OCI-LY3 (cell line): ENCODE data around the gene SLC12A4.

Experiments used
- H2AFZ ChIP-seq: fragments of 200-600, 300-600 bp; shearing (Covaris generic); 2 replicates; pipeline ENCODE4 v1.6.0; 2014; ENCODE audit warnings: antibody characterized with exemption, low read depth, low read length
- H3K27ac ChIP-seq: fragments of 200-600, 300-600 bp; sonication (generic); 2 replicates; pipeline ENCODE4 v1.5.1; 2014; ENCODE audit warnings: mild to moderate bottlenecking, low read length, moderate library complexity, mixed read lengths
- H3K27me3 ChIP-seq: fragments of 200-600, 300-600 bp; sonication (generic); 2 replicates; pipeline ENCODE4 v1.6.1; 2014; ENCODE audit warnings: low read depth, low read length, mixed read lengths
- H3K36me3 ChIP-seq: fragments of 200-600, 300-600 bp; sonication (generic); replicated peaks from 2 replicates; pipeline ENCODE3; 2014; ENCODE audit warnings: low read depth, low read length, mixed read lengths
- H3K4me1 ChIP-seq: fragments of 300-600, 200-600 bp; sonication (generic); 2 replicates; pipeline ENCODE4 v1.6.1; 2014; ENCODE audit warnings: low read length, mixed read lengths
- H3K4me2 ChIP-seq: fragments of 200-600, 300-600 bp; sonication (generic); 2 replicates; pipeline ENCODE4 v1.6.1; 2014; ENCODE audit warnings: low read length, mixed read lengths
- H3K4me3 ChIP-seq: fragments of 300-600, 200-600 bp; sonication (generic); 2 replicates; pipeline ENCODE4 v1.5.1; 2014; ENCODE audit warnings: antibody characterized with exemption, mild to moderate bottlenecking, low read length, moderate library complexity
- H3K79me2 ChIP-seq: fragments of 300-600, 200-600 bp; shearing (Covaris generic); 2 replicates; pipeline ENCODE4 v1.6.1; 2014; ENCODE audit warnings: mild to moderate bottlenecking, low read length, mixed read lengths
- H3K9ac ChIP-seq: fragments of 300-600, 200-600 bp; shearing (Covaris generic); 2 replicates; pipeline ENCODE4 v1.6.0; 2014; ENCODE audit warnings: mild to moderate bottlenecking, low read length, moderate library complexity
- H3K9me3 ChIP-seq: fragments of 200-600, 300-600 bp; shearing (Covaris generic); 2 replicates; pipeline ENCODE4 v1.6.1; 2014; ENCODE audit warnings: low read length, mixed read lengths; ENCODE audit not compliant: insufficient read depth
- H4K20me1 ChIP-seq: fragments of 200-600, 300-600 bp; sonication (generic); 2 replicates; pipeline ENCODE4 v1.6.1; 2016; ENCODE audit warnings: low read length, mixed read lengths; ENCODE audit not compliant: insufficient read depth
- CTCF ChIP-seq: fragments of 200-600, 300-600 bp; sonication (generic); IDR thresholded peaks from 2 replicates; pipeline ENCODE4 v1.5.1; 2014; ENCODE audit warnings: antibody characterized with exemption, low read length, low read depth
- EZH2phosphoT487 ChIP-seq: fragments of 200-600 bp; shearing (Covaris generic); IDR thresholded peaks from 2 replicates; pipeline ENCODE4 v1.6.1; 2018; ENCODE audit warnings: antibody characterized with exemption, mixed run types, low read depth

Gene SLC12A4

GRCh38 chr16:67966549-67967182 is 1.8 kb downstream of the SLC12A4 start:
- H2AFZ ChIP-seq, result no peak overlapping the region
- no peaks in the 10 kb centered on the region for H3K9me3 ChIP-seq
- H4K20me1 ChIP-seq, result peaks cover 20% of the 10 kb centered on the region
- H3K9ac ChIP-seq, result no peak overlapping the region
- H3K36me3 ChIP-seq, result peaks cover 10% of the 10 kb centered on the region
- peaks cover 14% of the 10 kb centered on the region for H3K79me2 ChIP-seq
- H3K4me1 ChIP-seq, result peaks cover 12% of the 10 kb centered on the region; the same call in 1 of the 2 replicates
- H3K27ac ChIP-seq, result no peak overlapping the region
- peak overlapping the region; percentile 83 for H3K4me3 ChIP-seq
- no peaks in the 10 kb centered on the region for H3K27me3 ChIP-seq
- no peak for TF ChIP-seq EZH2phosphoT487
- no peak for TF ChIP-seq CTCF
- peak overlapping the region; percentile 86 for H3K4me2 ChIP-seq

GRCh38 chr16:67965668-67966548 is 2.5 kb downstream of the SLC12A4 start:
- Histone ChIP-seq H3K27ac (no peak overlapping the region), H3K4me2 (no peak overlapping the region), H4K20me1 (peaks cover 20% of the 10 kb centered on the region), H3K36me3 (peaks cover 17% of the 10 kb centered on the region), H3K27me3 (no peaks in the 10 kb centered on the region), H3K4me1 (peaks cover 12% of the 10 kb centered on the region; the same call in 1 of the 2 replicates), H3K4me3 (no peak overlapping the region), H3K79me2 (peaks cover 14% of the 10 kb centered on the region), H3K9ac (no peak overlapping the region), H2AFZ (no peak overlapping the region), H3K9me3 (no peaks in the 10 kb centered on the region)
- no peak for TF ChIP-seq CTCF
- no peak for TF ChIP-seq EZH2phosphoT487

- Histone ChIP-seq H3K9me3 (no peaks in the 10 kb centered on the region), H3K4me1 (peaks cover 12% of the 10 kb centered on the region; the same call in 1 of the 2 replicates), H3K4me3 (no peak overlapping the region), H3K79me2 (peaks cover 14% of the 10 kb centered on the region), H3K4me2 (no peak overlapping the region), H3K27ac (no peak overlapping the region), H3K27me3 (no peaks in the 10 kb centered on the region), H2AFZ (no peak overlapping the region), H3K36me3 (peaks cover 24% of the 10 kb centered on the region), H4K20me1 (peaks cover 20% of the 10 kb centered on the region), H3K9ac (no peak overlapping the region)
- no peak for TF ChIP-seq CTCF
- no peak for TF ChIP-seq EZH2phosphoT487
These were observed 3.8 kb downstream of the SLC12A4 start for GRCh38 chr16:67964477-67965131.
